Tibial nerve (tissue), 4 donors: ENCODE measurements around the gene SPOCK1.

Source experiments
- CTCF ChIP-seq, 5 experiments: fragments of 200-600 bp in 3 of 5; fragments of 450-650 bp in 2 of 5; sonication (generic) in 3 of 5; IDR thresholded peaks; one replicate each; pipeline ENCODE4 v1.5.1; 2016 to 2019; ENCODE audit warnings: antibody characterized with exemption in 5 of 5, mild to moderate bottlenecking in 3 of 5, moderate library complexity in 2 of 5
- EP300 ChIP-seq, 2 donors: sonication (generic); formaldehyde crosslinking; IDR thresholded peaks; one replicate each; pipeline ENCODE4 v1.6.1; 2017; ENCODE audit warnings: antibody characterized with exemption in 2 of 2, mild to moderate bottlenecking in 1 of 2
- POLR2A ChIP-seq, 2 donors: fragments of 450-650 bp; IDR thresholded peaks; one replicate each; pipeline ENCODE4 v1.6.1; 2017; ENCODE audit warnings: antibody characterized with exemption in 2 of 2, mild to moderate bottlenecking in 2 of 2, moderate library complexity in 2 of 2

GRCh38 chr5:137014731-137015130, 484.4 kb downstream of the SPOCK1 start:
- TF ChIP-seq POLR2A (IDR thresholded peaks at IDR 0.05) (no peak), CTCF (IDR thresholded peaks at IDR 0.05) (no peak), EP300 (IDR thresholded peaks at IDR 0.05) (no peak)
